K562 (cell line): ENCODE data around the gene PPP1R3C. TPM values are rescaled to one million over a fixed set of nuclear protein-coding genes. Genes with fewer than 3 reads are reported as not detected.

Experiments
- GTF2A2 ChIP-seq: IDR thresholded peaks from 2 replicates; pipeline ENCODE4 v1.6.1; 2016; ENCODE audit warnings: mild to moderate bottlenecking, missing genetic modification characterization, missing compliant biosample characterization
- ZFP36 ChIP-seq: fragments of 150-350 bp; IDR thresholded peaks from 2 replicates; pipeline ENCODE4 v1.6.1; 2018; ENCODE audit warnings: low read length, low read depth; ENCODE audit not compliant: partially characterized antibody
- ZNF668 ChIP-seq: fragments of 250-450 bp; sonication (Bioruptor Pico); IDR thresholded peaks from 2 replicates; pipeline ENCODE4 v1.8.0; 2022; ENCODE audit warnings: mild to moderate bottlenecking, inconsistent platforms
- polyA plus RNA-seq, 8 experiments: library from polyadenylated mRNA; depleted of rRNA in 4 of 8; stranded (reverse) in 5 of 8; unstranded in 3 of 8; fragments of >200 nt; fragmentation: Nextera tagmentation in 2 of 8; fragmentation: Illumina TruSeq in 1 of 8; extraction: Ambion mirVana in 2 of 8; extraction: Trizol in 1 of 8; gene quantifications; 2 replicates each; pipeline versions ENCODE4 v1.2.1 to v1.2.3, GENCODE V29; 2011 to 2014; ENCODE audit warnings: inconsistent platforms in 1 of 8, missing spikeins in 1 of 8
- total RNA-seq, 7 experiments: library from RNA; depleted of rRNA in 6 of 7; stranded (reverse); fragments of >200 nt in 6 of 7; fragmentation: Illumina TruSeq in 2 of 7; extraction: Trizol in 2 of 7; gene quantifications; 2 replicates each; pipeline versions ENCODE4 v1.2.1 to v1.2.3, GENCODE V29; 2011 to 2021; ENCODE audit warnings: low replicate concordance in 1 of 7
- TF ChIP-seq, protein P1 (sequence below): fragments of 450-650 bp; IDR thresholded peaks from 2 replicates; pipeline ENCODE4 v1.6.1; 2016; ENCODE audit warnings: mild to moderate bottlenecking, moderate library complexity
- TF ChIP-seq, protein P2 (sequence below): sonication (generic); formaldehyde crosslinking; IDR thresholded peaks from 2 replicates; pipeline ENCODE4 v1.8.0; 2023; ENCODE audit warnings: missing genetic modification reagents, mild to moderate bottlenecking, borderline replicate concordance

The PPP1R3C gene
- total and polyA plus RNA-seq, 9 of the 15 experiments (the other 6 are each of a cell fraction or from before 2014, with no cell fraction given): 0.06 to 0.24 (median 0.12) TPM; not detected in 3

DNA sequence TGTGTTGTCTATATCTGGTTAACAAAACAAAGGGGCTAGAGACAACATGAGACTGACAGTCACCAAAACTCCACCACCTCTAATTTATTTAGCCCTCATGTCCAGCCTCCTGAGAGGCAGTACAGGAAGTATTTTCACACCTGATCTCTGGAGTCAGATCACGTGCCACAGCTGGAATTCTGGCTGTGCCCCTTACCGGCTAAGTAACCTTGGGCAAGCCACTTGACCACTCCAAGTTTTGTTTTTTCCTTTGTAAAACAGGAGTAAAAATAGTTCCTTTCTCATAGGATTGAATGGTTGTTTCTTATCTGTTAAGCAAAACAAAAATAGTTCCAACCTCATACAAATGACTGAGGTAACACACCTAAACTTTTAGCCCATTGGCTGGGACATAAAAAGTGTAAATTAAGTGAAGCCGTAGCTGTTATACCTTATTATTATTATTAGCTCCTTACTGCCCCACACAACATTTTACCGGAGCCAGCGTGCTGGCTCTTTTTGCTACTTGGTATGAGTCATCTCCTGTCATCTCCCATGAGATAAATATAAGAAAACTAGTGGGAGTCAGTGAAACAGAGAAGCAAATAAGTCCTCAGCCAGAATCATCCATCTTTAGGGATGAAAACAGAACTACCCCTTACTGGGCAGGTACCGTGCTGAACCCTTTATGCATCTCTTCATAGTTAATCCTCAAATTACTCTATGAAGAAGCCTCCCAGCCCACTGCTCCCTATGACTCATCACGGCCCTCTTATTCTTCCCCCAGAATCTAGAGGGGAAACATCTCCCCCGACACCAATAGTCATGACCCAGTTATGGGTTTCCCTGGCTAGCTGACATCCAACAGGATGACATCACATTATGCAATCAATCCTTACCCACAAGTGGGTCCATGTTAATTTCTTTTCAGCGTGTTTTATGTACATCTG, 44.9 kb downstream of the PPP1R3C start (continued):
- TF ChIP-seq, protein P1, sequence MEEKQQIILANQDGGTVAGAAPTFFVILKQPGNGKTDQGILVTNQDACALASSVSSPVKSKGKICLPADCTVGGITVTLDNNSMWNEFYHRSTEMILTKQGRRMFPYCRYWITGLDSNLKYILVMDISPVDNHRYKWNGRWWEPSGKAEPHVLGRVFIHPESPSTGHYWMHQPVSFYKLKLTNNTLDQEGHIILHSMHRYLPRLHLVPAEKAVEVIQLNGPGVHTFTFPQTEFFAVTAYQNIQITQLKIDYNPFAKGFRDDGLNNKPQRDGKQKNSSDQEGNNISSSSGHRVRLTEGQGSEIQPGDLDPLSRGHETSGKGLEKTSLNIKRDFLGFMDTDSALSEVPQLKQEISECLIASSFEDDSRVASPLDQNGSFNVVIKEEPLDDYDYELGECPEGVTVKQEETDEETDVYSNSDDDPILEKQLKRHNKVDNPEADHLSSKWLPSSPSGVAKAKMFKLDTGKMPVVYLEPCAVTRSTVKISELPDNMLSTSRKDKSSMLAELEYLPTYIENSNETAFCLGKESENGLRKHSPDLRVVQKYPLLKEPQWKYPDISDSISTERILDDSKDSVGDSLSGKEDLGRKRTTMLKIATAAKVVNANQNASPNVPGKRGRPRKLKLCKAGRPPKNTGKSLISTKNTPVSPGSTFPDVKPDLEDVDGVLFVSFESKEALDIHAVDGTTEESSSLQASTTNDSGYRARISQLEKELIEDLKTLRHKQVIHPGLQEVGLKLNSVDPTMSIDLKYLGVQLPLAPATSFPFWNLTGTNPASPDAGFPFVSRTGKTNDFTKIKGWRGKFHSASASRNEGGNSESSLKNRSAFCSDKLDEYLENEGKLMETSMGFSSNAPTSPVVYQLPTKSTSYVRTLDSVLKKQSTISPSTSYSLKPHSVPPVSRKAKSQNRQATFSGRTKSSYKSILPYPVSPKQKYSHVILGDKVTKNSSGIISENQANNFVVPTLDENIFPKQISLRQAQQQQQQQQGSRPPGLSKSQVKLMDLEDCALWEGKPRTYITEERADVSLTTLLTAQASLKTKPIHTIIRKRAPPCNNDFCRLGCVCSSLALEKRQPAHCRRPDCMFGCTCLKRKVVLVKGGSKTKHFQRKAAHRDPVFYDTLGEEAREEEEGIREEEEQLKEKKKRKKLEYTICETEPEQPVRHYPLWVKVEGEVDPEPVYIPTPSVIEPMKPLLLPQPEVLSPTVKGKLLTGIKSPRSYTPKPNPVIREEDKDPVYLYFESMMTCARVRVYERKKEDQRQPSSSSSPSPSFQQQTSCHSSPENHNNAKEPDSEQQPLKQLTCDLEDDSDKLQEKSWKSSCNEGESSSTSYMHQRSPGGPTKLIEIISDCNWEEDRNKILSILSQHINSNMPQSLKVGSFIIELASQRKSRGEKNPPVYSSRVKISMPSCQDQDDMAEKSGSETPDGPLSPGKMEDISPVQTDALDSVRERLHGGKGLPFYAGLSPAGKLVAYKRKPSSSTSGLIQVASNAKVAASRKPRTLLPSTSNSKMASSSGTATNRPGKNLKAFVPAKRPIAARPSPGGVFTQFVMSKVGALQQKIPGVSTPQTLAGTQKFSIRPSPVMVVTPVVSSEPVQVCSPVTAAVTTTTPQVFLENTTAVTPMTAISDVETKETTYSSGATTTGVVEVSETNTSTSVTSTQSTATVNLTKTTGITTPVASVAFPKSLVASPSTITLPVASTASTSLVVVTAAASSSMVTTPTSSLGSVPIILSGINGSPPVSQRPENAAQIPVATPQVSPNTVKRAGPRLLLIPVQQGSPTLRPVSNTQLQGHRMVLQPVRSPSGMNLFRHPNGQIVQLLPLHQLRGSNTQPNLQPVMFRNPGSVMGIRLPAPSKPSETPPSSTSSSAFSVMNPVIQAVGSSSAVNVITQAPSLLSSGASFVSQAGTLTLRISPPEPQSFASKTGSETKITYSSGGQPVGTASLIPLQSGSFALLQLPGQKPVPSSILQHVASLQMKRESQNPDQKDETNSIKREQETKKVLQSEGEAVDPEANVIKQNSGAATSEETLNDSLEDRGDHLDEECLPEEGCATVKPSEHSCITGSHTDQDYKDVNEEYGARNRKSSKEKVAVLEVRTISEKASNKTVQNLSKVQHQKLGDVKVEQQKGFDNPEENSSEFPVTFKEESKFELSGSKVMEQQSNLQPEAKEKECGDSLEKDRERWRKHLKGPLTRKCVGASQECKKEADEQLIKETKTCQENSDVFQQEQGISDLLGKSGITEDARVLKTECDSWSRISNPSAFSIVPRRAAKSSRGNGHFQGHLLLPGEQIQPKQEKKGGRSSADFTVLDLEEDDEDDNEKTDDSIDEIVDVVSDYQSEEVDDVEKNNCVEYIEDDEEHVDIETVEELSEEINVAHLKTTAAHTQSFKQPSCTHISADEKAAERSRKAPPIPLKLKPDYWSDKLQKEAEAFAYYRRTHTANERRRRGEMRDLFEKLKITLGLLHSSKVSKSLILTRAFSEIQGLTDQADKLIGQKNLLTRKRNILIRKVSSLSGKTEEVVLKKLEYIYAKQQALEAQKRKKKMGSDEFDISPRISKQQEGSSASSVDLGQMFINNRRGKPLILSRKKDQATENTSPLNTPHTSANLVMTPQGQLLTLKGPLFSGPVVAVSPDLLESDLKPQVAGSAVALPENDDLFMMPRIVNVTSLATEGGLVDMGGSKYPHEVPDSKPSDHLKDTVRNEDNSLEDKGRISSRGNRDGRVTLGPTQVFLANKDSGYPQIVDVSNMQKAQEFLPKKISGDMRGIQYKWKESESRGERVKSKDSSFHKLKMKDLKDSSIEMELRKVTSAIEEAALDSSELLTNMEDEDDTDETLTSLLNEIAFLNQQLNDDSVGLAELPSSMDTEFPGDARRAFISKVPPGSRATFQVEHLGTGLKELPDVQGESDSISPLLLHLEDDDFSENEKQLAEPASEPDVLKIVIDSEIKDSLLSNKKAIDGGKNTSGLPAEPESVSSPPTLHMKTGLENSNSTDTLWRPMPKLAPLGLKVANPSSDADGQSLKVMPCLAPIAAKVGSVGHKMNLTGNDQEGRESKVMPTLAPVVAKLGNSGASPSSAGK: peak; percentile 45
- TF ChIP-seq ZFP36: no peak
- 0 out of 2 replicates have a peak, but pooled peaks have one; percentile 9 for TF ChIP-seq ZNF668
- TF ChIP-seq GTF2A2: no peak
- TF ChIP-seq, protein P2, sequence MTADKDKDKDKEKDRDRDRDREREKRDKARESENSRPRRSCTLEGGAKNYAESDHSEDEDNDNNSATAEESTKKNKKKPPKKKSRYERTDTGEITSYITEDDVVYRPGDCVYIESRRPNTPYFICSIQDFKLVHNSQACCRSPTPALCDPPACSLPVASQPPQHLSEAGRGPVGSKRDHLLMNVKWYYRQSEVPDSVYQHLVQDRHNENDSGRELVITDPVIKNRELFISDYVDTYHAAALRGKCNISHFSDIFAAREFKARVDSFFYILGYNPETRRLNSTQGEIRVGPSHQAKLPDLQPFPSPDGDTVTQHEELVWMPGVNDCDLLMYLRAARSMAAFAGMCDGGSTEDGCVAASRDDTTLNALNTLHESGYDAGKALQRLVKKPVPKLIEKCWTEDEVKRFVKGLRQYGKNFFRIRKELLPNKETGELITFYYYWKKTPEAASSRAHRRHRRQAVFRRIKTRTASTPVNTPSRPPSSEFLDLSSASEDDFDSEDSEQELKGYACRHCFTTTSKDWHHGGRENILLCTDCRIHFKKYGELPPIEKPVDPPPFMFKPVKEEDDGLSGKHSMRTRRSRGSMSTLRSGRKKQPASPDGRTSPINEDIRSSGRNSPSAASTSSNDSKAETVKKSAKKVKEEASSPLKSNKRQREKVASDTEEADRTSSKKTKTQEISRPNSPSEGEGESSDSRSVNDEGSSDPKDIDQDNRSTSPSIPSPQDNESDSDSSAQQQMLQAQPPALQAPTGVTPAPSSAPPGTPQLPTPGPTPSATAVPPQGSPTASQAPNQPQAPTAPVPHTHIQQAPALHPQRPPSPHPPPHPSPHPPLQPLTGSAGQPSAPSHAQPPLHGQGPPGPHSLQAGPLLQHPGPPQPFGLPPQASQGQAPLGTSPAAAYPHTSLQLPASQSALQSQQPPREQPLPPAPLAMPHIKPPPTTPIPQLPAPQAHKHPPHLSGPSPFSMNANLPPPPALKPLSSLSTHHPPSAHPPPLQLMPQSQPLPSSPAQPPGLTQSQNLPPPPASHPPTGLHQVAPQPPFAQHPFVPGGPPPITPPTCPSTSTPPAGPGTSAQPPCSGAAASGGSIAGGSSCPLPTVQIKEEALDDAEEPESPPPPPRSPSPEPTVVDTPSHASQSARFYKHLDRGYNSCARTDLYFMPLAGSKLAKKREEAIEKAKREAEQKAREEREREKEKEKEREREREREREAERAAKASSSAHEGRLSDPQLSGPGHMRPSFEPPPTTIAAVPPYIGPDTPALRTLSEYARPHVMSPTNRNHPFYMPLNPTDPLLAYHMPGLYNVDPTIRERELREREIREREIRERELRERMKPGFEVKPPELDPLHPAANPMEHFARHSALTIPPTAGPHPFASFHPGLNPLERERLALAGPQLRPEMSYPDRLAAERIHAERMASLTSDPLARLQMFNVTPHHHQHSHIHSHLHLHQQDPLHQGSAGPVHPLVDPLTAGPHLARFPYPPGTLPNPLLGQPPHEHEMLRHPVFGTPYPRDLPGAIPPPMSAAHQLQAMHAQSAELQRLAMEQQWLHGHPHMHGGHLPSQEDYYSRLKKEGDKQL (CRISPR knock-in tag): no peak
